Measurements from ENCODE around the gene S1PR4.
"Not testable (repeated sequence)": the region's sequence is repeated elsewhere in the genome, so short reads cannot be mapped to it uniquely, and the experiment has no call there.

The S1PR4 gene

GRCh38 chr19:3176715-3177501, 1.7 kb upstream of the S1PR4 start:
- peak; percentile 49 to 52 (median 49) for DNase-seq (ENCODE audit: low read depth in 3 of 3, low spot score in 1 of 3)

- peak in 1 of 3 donors; percentile 23 for DNase-seq (ENCODE audit: low read depth in 3 of 3, low spot score in 1 of 3)
Measured at GRCh38 chr19:3178973-3179738, 587 bp downstream of the S1PR4 start.

- peak in 1 of 3 donors; percentile 35 for DNase-seq (ENCODE audit: low read depth in 3 of 3, low spot score in 1 of 3)
Measured at GRCh38 chr19:3179739-3180293, 1.2 kb downstream of the S1PR4 start.

- DNase-seq (ENCODE audit: low read depth in 3 of 3, low spot score in 1 of 3), result no peak
Measured at GRCh38 chr19:3183721-3184641, 5.4 kb downstream of the S1PR4 start.

- peak in 2 of 3 donors; percentile 34 to 49 for DNase-seq (ENCODE audit: low read depth in 3 of 3, low spot score in 1 of 3)
Measured at GRCh38 chr19:3184847-3185460, 6.4 kb downstream of the S1PR4 start.

GRCh38 chr19:3185461-3186159, 7.0 kb downstream of the S1PR4 start, which contains the start of gene NCLN:
NCLN (plus strand) TSS chr19:3185930; CDS start chr19:3186031, 101 bp downstream.
- peak; percentile 84 to 89 (median 87) for DNase-seq (ENCODE audit: low read depth in 3 of 3, low spot score in 1 of 3)

- DNase-seq (ENCODE audit: low read depth in 3 of 3, low spot score in 1 of 3), result no peak
Measured at GRCh38 chr19:3186160-3186688, 7.7 kb downstream of the S1PR4 start.

- DNase-seq (ENCODE audit: low read depth in 3 of 3, low spot score in 1 of 3), result no peak
Measured at GRCh38 chr19:3186891-3187661, 8.5 kb downstream of the S1PR4 start.

GRCh38 chr19:3187662-3188511, 9.3 kb downstream of the S1PR4 start:
- DNase-seq (ENCODE audit: low read depth in 3 of 3, low spot score in 1 of 3), result no peak

- DNase-seq (ENCODE audit: low read depth in 3 of 3, low spot score in 1 of 3), result no peak
Measured at GRCh38 chr19:3188627-3189596, 10.3 kb downstream of the S1PR4 start.

GRCh38 chr19:3189702-3190469, 11.3 kb downstream of the S1PR4 start:
- no peak for DNase-seq (ENCODE audit: low read depth in 3 of 3, low spot score in 1 of 3)

- DNase-seq (ENCODE audit: low read depth in 3 of 3, low spot score in 1 of 3), result no peak
Measured at GRCh38 chr19:3190470-3190770, 11.9 kb downstream of the S1PR4 start.

- no peak for DNase-seq (ENCODE audit: low read depth in 3 of 3, low spot score in 1 of 3)
Measured at GRCh38 chr19:3190921-3191805, 12.6 kb downstream of the S1PR4 start.

- not testable (repeated sequence) for DNase-seq (ENCODE audit: low read depth in 3 of 3, low spot score in 1 of 3)
Measured at GRCh38 chr19:3191806-3192104, 13.2 kb downstream of the S1PR4 start.

GRCh38 chr19:3192228-3192635, 13.7 kb downstream of the S1PR4 start:
- DNase-seq (ENCODE audit: low read depth in 3 of 3, low spot score in 1 of 3), result no peak
